HG02642 (cell line): Measurements from ENCODE around the gene UBXN2A.
"Not testable (repeated sequence)": the region's sequence is repeated elsewhere in the genome, so short reads cannot be mapped to it uniquely, and the experiment has no call there.

Experiments
- ATAC-seq: cut with Tn5 transposase; IDR thresholded peaks from one replicate; pipeline ENCODE4 v1.9.1; 2021; ENCODE audit warnings: mild to moderate bottlenecking; ENCODE audit not compliant: unreplicated experiment, poor library complexity

The UBXN2A gene

DNA sequence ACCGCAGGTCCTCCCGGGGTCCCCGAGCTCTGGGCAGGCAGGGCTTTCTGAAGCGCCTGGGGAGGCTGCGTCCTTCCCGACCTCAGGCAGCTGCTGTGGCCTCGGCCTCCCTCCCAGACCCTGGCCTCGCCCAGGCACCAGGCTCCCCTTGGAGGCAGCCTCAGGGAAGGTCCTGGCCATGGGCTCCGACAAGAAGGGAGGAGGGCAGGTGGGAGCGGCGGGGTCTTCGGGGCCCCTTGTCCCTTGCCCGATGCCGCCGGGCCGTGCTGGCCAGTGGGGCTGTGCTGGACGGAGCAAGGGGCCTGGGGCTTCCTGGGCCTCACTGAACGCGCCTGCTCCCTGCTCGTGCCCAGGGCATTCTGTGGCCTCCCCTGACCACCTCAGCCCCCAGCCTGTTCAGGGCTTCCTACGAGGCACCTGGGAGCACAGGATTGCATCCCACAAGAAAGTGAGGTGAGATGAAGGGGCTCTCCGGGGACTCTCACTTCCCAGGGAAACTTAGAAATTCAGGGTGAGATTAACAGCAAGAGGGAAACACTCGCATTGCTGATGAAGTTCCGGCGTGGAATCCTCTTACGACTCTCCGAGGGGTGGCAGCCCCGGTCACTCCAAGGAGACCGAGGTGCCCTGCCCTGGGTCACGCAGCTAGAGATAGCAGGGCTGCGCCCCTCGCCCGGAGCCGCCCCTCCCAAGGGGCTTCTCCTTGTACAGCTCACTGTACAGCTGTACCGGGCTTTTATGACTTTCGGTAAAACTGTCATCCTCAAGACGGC is 70.4 kb downstream of the UBXN2A start:
- ATAC-seq = no peak

DNA sequence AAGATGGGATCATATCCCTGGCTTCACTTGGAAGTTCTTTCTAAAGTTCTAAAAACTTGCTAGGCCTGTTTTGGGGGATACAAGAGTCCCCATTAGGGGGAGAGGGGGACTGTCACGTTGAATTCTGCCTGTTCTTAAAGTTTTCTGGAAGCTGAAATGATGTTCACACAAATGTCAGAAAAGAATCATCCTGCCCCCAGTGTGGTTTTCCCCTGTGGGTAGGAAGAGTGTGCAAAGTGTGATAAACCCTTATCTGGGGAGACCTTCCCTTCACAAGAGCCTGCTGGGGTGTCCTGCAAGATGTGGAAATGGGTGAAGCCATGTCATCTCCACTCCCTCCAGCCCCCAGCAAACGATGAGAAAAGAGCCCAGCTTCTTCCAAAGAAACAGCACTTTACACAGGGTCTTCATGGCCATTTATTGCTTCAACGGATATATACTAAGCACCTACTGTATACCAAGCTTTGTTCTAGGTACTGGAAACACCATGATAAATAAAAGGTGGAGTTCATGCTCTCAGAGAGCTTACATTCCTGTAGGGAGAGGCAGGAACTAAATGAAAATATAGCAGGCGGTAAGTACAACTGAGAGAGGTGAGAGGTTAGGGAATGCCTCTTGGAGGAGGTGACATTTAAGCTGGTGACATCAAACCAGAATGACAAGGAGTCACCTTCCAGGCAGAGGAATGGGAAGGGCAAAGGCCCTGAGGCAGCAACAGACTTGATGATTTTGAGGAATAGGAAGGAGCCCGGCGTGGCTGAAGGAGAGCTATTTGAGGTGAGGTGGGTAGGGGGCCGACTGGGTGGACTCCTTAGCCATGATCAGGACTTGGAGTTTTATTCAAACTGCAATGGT is 71.2 kb downstream of the UBXN2A start:
- ATAC-seq = no peak

DNA sequence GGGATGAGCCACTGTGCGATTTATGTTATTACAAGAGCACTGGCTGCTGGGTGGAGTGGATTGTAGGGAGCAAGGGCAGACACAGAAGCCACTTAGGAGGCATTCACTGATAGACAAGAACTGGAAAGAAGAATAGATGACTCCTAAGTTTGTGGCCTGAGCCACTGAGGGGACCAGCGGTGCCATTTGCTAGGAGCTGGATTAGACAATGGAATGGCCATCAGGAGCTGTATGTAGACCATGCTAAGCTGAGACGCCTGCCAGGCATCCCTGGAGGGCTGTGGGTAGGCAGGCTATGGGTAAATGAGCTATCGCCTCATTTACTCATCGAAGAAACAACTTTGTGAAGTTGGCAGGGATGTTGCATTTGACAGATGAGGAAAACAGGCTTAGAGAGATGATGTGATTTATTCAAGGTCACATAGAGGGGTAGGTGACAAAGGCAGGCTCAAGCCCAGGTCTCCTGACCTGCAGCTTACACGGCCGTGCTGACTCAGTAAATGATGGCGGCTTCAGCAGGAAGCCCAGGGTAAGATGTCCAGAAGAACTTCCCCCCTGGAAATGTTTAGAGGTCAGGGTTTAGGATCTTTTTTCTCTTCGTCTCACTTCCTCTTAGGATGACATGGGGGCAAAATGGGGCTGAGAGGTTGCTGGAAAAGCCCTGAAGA is 72.4 kb downstream of the UBXN2A start:
- no peak for ATAC-seq

DNA sequence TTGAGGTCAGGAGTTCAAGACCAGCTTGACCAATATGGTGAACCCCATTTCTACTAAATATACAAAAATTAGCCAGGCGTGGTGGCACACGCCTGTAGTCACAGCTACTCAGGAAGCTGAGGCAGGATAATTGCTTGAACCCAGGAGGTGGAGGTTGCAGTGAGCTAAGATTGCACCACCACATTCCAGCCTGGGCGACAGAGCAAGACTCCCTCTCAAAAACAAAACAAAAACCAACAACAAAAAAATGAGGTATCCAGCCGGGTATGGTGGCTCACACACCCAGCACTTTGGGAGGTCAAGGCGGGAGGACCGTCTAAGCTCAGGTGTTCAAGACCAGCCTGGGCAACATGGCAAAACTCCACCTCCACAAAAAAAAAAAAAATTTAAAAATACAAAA is 74.6 kb downstream of the UBXN2A start:
- not testable (repeated sequence) for ATAC-seq

DNA sequence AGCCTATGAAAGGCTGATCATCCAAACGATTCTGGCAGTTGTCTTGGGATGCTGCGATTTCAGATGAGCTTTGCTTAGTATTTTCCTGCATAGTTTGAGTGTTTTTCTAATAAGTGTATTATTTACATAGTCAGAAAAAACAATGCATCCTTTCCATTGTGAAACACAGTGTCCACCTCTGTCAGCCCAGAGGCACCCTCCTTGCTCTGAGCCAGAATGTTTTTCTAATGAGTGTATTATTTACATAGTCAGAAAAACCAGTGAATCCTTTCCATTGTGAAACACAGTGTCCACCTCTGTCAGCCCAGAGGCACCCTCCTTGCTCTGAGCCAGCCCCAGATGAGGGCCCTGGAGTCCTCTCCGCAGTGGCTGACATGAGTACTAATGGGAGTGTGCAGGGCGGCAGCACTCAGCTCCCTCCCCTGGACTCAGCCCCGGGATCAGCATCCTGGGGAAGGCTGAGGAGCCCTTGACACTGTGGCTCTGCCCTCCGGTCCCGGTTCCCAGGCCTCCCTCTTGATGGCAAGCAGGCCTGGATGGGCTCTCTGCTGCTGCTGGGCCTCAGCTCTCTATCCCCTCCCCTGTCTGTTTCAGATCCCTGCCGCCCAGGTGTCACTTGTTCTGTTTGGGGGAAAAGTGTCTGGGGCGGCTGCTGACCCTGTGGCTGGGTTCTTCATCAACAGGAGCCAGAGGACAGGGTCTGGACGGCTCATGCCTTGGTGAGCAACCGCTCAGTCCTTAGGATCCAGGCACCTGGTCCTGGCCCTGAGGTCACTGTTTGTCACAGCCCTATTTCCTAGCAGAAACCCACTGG is 75.5 kb downstream of the UBXN2A start:
- no peak for ATAC-seq

DNA sequence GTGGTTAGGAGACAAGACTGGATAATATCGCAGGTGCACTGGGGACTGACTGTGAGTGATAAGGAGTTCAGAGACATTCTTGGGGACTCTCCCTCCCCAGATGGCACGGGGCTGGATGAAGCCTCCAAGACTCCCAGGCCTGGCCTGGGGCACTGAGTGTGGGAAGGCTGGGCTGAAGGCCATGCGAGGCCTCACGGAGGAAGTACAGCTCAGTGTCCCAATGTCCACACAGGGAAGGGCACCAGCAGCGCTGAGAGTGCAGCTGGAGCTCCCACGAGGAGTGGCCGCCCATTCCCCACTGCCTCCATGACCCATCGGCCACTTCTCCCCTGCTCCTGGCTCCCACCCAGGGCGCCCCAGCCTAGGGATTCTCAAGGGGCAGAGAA is 76.1 kb downstream of the UBXN2A start:
- ATAC-seq = no peak

DNA sequence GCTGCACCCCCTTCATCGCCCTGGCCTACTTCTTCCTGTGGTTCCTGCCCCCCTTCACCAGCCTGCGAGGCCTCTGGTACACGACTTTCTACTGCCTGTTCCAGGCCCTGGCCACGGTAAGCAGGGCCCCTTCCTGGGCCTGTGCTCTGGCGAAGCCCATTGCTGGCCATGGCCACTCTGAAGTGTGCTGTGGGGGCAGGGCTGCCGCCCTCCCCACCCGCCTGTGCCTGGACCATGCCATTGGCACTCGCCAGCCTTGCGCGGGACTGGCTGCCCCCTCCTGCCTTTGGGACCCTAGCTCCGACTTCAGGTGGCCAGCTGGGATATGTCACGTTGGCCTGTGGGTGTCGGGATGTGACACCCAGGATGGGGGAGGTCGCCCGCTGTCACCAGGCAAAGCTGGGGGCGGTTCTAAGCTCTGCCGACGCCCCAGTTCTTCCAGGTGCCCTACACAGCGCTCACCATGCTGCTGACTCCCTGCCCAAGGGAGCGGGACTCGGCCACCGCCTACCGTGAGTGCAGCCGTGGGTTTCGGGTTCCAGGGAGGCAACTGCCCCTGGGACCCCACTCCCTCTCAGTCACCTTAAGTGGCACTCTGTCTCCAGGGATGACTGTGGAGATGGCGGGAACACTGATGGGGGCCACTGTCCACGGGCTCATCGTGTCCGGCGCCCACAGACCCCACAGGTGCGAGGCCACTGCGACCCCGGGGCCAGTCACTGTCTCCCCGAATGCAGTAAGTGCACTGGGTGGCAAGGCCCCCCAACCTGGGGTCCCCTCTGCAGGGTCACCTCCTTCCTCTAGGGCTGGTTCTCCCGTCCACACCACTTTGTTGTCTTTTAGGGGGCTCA is 76.8 kb downstream of the UBXN2A start:
- ATAC-seq = no peak

DNA sequence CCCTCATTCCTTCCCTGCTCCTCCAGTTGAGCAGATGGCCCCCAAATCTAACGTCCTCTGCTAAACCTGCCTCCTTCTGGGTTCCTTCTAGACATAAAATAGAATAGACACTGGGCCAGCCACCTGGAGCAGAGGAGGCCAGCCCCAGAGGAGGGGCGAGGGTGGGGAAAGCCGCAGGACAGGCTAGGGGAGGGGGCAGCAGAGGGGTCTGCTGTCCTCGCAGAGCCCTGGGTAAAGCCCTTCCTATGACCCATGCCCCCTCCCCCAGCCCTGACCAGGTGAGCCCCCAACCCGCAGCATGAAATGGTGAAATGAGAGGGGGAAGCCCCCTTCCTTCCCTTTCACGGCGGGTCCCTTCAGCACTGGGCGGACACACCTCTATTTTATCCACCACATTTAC is 77.4 kb downstream of the UBXN2A start:
- no peak for ATAC-seq

DNA sequence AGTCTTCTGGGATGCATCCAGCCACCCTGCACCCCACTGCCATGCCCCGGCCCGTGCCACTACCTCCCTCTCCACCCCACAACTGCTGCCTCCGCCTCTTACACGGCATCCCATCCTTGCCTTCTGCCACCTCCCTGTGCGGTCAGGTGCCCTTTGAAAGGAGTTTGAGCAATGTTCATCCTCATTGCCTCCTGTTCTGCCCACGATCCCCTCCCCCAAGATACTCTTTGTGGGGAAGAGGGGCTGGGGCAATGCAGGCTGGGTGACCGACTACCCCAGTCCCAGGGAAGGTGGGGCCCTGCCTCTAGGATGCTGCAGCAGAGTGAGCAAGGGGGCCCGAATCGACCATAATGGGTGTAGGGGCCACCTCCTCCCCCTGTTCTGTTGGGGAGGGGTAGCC is 78.0 kb downstream of the UBXN2A start:
- ATAC-seq = no peak

DNA sequence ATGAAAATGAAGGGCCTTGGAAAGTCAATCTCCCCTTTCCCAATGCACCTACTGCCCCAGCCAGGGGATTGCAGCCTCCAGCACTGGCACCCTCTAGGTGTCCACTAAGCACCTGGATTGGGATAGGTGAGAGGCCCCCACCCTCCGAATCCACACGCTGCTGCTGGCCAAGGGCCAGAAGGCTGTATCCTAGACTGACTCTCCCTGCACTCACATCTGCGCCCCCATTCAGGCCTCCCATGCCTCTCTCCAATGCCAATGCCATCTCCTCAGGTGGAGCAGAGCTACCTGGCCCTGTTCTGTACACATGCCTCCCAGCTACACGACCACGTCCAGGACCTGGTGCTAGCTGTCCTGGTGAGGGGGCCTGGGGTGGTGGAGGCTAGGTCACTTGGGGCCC is 79.5 kb downstream of the UBXN2A start:
- no peak for ATAC-seq

DNA sequence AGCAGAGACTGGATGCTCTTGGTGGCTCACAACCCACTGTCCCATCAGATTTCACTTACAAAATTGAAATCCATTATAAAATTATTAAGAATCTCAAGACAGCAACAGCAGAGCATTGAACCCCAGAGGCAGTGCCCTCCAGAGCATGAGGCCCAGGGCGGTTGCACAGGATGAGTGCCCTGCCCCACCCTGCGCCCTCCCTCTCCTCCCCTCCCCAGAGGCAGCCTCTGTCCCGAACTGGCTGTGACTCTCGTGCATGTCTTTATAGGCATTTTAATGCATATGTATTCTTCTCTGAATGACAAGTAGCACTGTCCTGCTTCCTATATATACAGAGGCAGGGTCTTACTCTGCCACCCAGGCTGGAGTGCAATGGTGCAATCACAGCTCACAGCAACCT is 80.0 kb downstream of the UBXN2A start:
- ATAC-seq = no peak

DNA sequence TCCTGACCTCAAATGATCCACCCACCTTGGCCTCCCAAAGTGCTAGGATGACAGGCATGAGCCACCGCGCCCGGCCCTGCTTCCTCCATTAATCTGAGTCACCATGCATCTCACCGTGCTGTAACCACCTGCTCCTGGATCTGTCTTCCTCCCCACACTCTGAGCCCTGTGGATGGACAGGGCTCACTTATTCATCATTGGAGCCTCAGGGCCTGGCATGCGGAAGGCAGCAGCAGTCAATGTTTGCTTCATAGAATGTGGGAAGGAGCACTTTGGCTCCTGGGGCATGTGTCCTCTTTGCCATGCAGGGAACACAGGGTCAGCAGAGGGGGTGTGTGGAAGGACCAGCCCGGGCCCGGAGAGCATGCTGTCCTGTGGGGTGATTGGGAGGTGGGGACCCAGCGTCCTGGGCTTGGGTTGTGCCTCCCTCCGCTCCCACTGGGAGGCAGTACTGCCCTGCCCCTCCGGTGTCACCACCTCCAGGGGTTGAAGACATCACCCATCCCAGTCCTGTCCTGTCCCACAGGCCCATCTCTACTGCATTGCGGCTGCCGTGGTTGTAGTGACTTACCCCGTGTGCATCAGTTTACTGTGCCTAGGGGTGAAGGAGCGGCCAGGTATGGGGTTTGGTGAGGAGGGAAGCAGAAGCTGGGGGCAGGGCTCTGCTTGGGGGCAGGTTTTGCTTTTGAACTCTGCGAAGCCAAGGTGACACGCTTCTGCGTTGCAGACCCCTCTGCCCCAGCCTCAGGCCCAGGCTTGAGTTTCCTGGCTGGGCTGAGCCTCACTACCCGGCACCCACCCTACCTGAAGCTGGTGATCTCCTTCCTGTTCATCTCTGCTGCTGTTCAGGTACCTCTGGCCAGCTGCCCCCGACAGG is 81.1 kb downstream of the UBXN2A start:
- ATAC-seq = no peak

DNA sequence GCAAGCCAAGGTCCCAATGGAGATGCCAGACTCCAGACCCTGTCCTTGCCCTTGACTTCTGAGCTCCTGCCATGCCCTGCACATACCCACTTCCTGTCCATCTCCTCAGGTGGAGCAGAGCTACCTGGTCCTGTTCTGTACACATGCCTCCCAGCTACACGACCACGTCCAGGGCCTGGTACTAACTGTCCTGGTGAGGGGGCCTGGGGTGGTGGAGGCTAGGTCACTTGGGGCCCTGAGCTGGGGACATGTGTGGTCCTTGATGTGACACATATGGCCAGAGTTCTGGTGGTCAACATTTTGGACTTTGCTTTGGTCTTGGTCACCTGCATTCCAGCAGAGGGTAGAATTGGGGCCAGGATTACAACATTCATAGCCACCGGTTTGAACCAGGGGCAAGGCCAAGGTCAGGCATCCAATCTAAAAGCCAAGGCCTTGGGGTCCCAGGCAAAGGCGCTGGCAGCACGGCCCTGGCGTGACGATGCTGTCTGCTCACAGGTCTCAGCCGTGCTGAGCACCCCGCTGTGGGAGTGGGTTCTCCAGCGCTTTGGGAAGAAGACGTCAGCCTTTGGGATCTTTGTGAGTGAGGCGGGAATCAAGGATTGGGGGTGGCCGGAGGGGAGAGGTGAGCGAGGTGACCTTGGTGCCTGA is 82.2 kb downstream of the UBXN2A start:
- ATAC-seq = no peak

DNA sequence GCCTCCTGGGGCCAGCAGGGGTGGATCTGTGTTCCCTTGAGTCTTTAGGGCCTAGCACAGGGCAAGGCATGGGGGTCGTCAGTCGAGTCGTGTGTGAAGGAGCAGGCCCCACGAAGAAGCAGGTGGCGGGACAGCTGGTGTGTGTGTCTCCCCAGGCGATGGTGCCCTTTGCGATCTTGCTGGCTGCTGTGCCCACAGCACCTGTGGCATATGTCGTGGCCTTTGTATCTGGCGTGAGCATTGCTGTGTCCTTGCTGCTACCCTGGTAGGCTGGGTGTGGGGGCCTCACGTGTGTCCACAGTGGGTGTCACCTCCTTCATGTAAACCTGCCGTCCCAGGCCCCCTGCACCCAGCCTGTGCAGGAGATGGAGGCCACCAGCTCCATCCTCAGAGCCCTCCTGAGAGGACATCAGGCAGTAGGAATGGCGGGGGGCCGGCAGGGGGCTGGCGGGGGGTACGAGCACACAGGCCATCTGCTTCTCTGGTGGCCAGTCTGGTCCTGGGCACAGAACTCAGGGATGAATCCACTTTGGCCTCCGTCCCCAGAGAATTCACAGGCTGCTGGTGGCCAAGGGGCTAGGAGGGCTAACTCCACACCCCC is 82.8 kb downstream of the UBXN2A start:
- no peak for ATAC-seq

DNA sequence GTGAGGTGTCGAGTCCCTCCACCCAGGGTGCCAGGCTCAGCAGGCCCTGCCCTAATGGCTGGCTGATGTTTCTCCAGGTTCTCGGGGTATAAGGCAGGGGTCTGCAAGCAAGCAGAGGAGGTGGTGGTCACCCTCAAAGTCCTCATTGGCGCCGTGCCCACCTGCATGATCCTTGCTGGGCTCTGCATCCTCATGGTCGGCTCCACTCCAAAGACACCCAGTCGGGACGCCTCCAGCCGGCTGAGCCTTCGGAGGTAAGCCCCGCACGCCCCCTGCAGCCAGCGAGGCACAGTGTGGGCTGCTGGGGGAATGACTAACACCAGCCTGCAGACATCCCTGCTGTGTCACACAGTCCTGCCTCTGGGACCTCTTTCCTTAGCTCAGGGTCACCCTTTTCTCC is 83.8 kb downstream of the UBXN2A start:
- no peak for ATAC-seq

DNA sequence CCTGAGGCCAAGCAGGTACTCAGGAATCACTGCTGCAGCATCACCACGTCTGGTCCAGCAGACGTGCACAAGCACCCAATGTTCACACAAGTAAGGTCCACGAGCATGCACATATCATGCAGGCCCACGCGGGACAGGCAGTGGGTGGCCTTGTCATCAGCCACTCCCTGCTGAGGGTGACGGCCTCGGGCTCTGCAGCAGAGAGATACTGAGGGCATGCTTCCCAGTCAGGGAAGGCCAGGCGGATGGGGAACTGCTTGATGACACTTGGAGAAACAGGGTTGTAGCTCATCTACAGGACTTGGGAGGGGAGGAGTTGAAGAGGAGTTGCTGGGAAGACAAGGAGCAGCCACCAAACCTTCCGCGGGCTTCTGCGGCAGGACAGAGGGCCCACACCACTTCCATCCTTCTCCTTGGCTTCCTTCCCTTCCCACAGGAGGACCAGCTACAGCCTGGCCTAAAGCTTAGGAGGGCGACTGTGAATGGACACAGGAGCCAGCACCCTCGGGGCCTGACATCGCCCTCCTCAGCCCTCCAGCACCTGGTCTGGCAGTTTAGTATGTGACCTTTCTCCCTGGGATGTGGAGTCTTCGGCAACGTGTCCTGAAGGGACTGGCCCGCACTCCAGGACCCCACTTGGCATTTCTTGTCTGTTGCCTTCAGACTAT is 84.9 kb downstream of the UBXN2A start:
- no peak for ATAC-seq

DNA sequence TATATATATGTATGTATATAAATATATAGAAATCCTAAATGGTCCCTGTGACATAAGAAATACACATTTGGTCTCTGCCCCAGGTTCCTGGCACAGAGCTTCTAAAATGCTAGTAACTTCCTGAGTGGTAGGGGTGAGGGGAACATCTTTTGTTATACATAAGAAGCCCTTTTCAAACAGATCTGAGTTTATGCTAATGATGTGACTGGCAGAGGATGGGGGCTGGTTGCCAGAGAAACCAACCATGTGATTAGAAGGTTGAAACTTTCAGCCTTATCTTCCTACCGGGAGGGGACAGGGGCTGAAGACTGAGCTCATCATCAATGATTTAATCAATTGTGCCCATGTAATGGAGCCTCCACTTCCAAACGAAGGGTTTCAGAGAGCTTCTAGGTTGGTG is 86.0 kb downstream of the UBXN2A start:
- ATAC-seq = no peak
